PC-3 (cell line): ENCODE measurements around the gene TMEM14A. TPM values are rescaled to one million over a fixed set of nuclear protein-coding genes. Genes with fewer than 3 reads are reported as not detected.

Source experiments
- ATAC-seq: fragments of 200-7000 bp; cut with Tn5 transposase; 2 replicates; pipeline ENCODE4 v1.9.1; 2020; ENCODE audit warnings: mild to moderate bottlenecking, moderate library complexity
- BruUV-seq: library from RNA; stranded (reverse); fragments of 400-500 nt; replicated peaks from 2 replicates; lab custom pipeline; 2021; lab: Mats Ljungman, UMichigan
- CTCF ChIA-PET: fragments of 300-600 bp; sonication (Branson Sonifier 250); formaldehyde crosslinking; loops from one replicate; lab custom pipeline; 2022; ENCODE audit warnings: antibody characterized with exemption; lab: Charles Lee
- POLR2A ChIA-PET: fragments of 300-600 bp; sonication (Branson Sonifier 250); formaldehyde crosslinking; loops from one replicate; lab custom pipeline; 2022; ENCODE audit warnings: antibody characterized with exemption; ENCODE audit not compliant: unreplicated experiment; lab: Charles Lee
- DNase-seq: peaks from one replicate; pipeline ENCODE4 v3.0.0-alpha.2; 2015
- H2AFZ ChIP-seq: fragments of 300-600 bp; sonication (generic); 2 replicates; pipeline ENCODE4 v1.6.0; 2016; ENCODE audit warnings: antibody characterized with exemption, low read length
- H3F3A ChIP-seq: fragments of 300-600 bp; sonication (generic); one replicate; pipeline ENCODE4 v1.6.0; 2017; ENCODE audit warnings: antibody characterized with exemption, low read length, control low read depth, mild to moderate bottlenecking; ENCODE audit not compliant: unreplicated experiment
- H3K27ac ChIP-seq: fragments of 300-600 bp; sonication (generic); 2 replicates; pipeline ENCODE4 v1.5.1; 2016; ENCODE audit warnings: mild to moderate bottlenecking, low read length
- H3K27me3 ChIP-seq: fragments of 300-600 bp; sonication (generic); 2 replicates; pipeline ENCODE4 v1.6.1; 2016; ENCODE audit warnings: low read length, mixed read lengths
- H3K36me3 ChIP-seq: fragments of 300-600 bp; sonication (generic); 2 replicates; pipeline ENCODE4 v1.6.1; 2016; ENCODE audit warnings: low read depth, mixed run types, low read length, mixed read lengths
- H3K4me1 ChIP-seq: fragments of 300-600 bp; sonication (generic); 2 replicates; pipeline ENCODE4 v1.5.1; 2016; ENCODE audit warnings: low read length; ENCODE audit not compliant: insufficient read depth
- H3K4me2 ChIP-seq: fragments of 300-600 bp; sonication (generic); 2 replicates; pipeline ENCODE4 v1.6.0; 2016; ENCODE audit warnings: low read length
- H3K4me3 ChIP-seq: fragments of 300-600 bp; sonication (generic); 2 replicates; pipeline ENCODE4 v1.5.1; 2016; ENCODE audit warnings: mild to moderate bottlenecking, low read length, mixed read lengths
- H3K79me2 ChIP-seq: fragments of 300-600 bp; sonication (generic); 2 replicates; pipeline ENCODE4 v1.6.1; 2017; ENCODE audit warnings: low read length, mixed read lengths
- H3K9ac ChIP-seq: fragments of 300-600 bp; sonication (generic); 2 replicates; pipeline ENCODE4 v1.6.0; 2016; ENCODE audit warnings: mild to moderate bottlenecking, low read length
- H3K9me2 ChIP-seq: fragments of 300-600 bp; sonication (generic); replicated peaks from 2 replicates; pipeline ENCODE4 v1.6.1; 2016; ENCODE audit warnings: mixed run types, low read length, mixed read lengths
- H3K9me3 ChIP-seq: fragments of 300-600 bp; sonication (generic); 2 replicates; pipeline ENCODE4 v1.6.1; 2016; ENCODE audit warnings: low read length, mixed read lengths
- H4K20me1 ChIP-seq: fragments of 300-600 bp; sonication (generic); 2 replicates; pipeline ENCODE4 v1.6.1; 2016; ENCODE audit warnings: low read length, mixed read lengths
- CTCF ChIP-seq: fragments of 300-600 bp; sonication (generic); conservative IDR thresholded peaks from 2 replicates; pipeline ENCODE4 v1.5.1; 2017; ENCODE audit warnings: antibody characterized with exemption, low read depth, mild to moderate bottlenecking, low read length
- EZH2 ChIP-seq: fragments of 300-600 bp; sonication (generic); IDR thresholded peaks from one replicate; pipeline ENCODE4 v1.6.1; 2017; ENCODE audit warnings: antibody characterized with exemption, mild to moderate bottlenecking, low read length; ENCODE audit not compliant: unreplicated experiment
- EZH2phosphoT487 ChIP-seq: fragments of 300-600 bp; sonication (generic); IDR thresholded peaks from 2 replicates; pipeline ENCODE4 v1.6.1; 2018; ENCODE audit warnings: mild to moderate bottlenecking, antibody characterized with exemption, low read length, borderline replicate concordance
- intact Hi-C: fragments of 100-400 bp; cut with micrococcal nuclease; formaldehyde crosslinking; loops from 2 replicates; pipeline ENCODE4 v1.9.0; 2023
- total RNA-seq: library from RNA; depleted of rRNA; stranded (reverse); fragments of >200 nt; gene quantifications from 2 replicates; pipeline ENCODE4 v1.2.3, GENCODE V29; 2014

Gene TMEM14A
- total RNA-seq, 1 experiment from 2014 or later: 65.4 TPM

GRCh38 chr6:52641826-52642225 is 29.1 kb upstream of the TMEM14A start:
- no peak overlapping the region for H3K27ac ChIP-seq
- H2AFZ ChIP-seq: no peak overlapping the region
- no peaks in the 10 kb centered on the region for H3K36me3 ChIP-seq
- no peaks in the 10 kb centered on the region for H4K20me1 ChIP-seq
- no peak overlapping the region for H3K4me3 ChIP-seq
- no peaks in the 10 kb centered on the region for H3K79me2 ChIP-seq
- H3K4me1 ChIP-seq: no peaks in the 10 kb centered on the region
- H3K4me2 ChIP-seq: no peak overlapping the region
- intact Hi-C loops: no loop called here
- H3K9me2 ChIP-seq: no peaks in the 10 kb centered on the region
- no peaks in the 10 kb centered on the region for H3F3A ChIP-seq
- no peak overlapping the region for H3K9ac ChIP-seq
- no TSS peak for BruUV-seq
- DNase-seq: no peak
- no peak for TF ChIP-seq EZH2phosphoT487
- no peak for TF ChIP-seq EZH2
- CTCF ChIA-PET: no interaction called here
- H3K27me3 ChIP-seq: no peaks in the 10 kb centered on the region
- POLR2A ChIA-PET: no interaction called here
- no peak for ATAC-seq
- H3K9me3 ChIP-seq: no peaks in the 10 kb centered on the region

GRCh38 chr6:52642368-52642767 is 28.5 kb upstream of the TMEM14A start:
- no peaks in the 10 kb centered on the region for H3F3A ChIP-seq
- no peak overlapping the region for H3K9ac ChIP-seq
- H4K20me1 ChIP-seq: no peaks in the 10 kb centered on the region
- H3K4me2 ChIP-seq: no peak overlapping the region
- ChIA-PET CTCF (no interaction called here), POLR2A (no interaction called here)
- intact Hi-C loops: no loop called here
- no peaks in the 10 kb centered on the region for H3K27me3 ChIP-seq
- H3K4me1 ChIP-seq: no peaks in the 10 kb centered on the region
- no peak overlapping the region for H3K27ac ChIP-seq
- H3K9me2 ChIP-seq: no peaks in the 10 kb centered on the region
- ATAC-seq (no peak), DNase-seq (no peak)
- H3K36me3 ChIP-seq: no peaks in the 10 kb centered on the region
- TF ChIP-seq EZH2phosphoT487 (no peak), CTCF (no peak), EZH2 (no peak)
- H2AFZ ChIP-seq: no peak overlapping the region
- no peaks in the 10 kb centered on the region for H3K9me3 ChIP-seq
- H3K4me3 ChIP-seq: no peak overlapping the region
- no peaks in the 10 kb centered on the region for H3K79me2 ChIP-seq
- no TSS peak for BruUV-seq

DNA sequence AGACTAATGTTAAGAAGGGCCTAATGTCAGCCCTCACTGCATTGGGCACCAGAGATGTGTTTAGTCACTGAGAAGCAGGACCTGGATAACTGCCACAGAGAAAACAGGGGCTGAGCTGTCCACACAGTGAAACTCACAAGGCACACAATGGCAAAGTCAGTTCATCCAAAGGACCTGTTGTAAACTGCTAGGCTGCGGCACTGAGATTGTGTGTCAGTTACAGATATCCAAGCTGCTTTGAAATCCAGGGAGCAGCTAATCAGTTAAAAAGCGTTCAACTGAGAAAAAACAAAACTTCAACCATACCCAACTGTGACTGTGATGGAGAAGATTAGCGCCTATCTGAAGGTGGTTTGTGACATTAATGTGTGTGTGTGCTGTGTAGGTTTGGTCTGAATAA is 27.8 kb upstream of the TMEM14A start:
- no peak overlapping the region for H3K9ac ChIP-seq
- no peaks in the 10 kb centered on the region for H3F3A ChIP-seq
- H3K4me3 ChIP-seq: no peak overlapping the region
- no peaks in the 10 kb centered on the region for H3K4me1 ChIP-seq
- no TSS peak for BruUV-seq
- intact Hi-C loops: no loop called here
- no peaks in the 10 kb centered on the region for H4K20me1 ChIP-seq
- ChIA-PET CTCF (no interaction called here), POLR2A (no interaction called here)
- no peak overlapping the region for H3K4me2 ChIP-seq
- ATAC-seq (no peak), DNase-seq (no peak)
- H3K36me3 ChIP-seq: no peaks in the 10 kb centered on the region
- no peaks in the 10 kb centered on the region for H3K9me2 ChIP-seq
- no peaks in the 10 kb centered on the region for H3K27me3 ChIP-seq
- no peaks in the 10 kb centered on the region for H3K79me2 ChIP-seq
- no peaks in the 10 kb centered on the region for H3K9me3 ChIP-seq
- no peak overlapping the region for H2AFZ ChIP-seq
- no peak for TF ChIP-seq CTCF
- no peak for TF ChIP-seq EZH2phosphoT487
- TF ChIP-seq EZH2: no peak
- H3K27ac ChIP-seq: no peak overlapping the region
